ENCODE results near the gene PDE4D.

The PDE4D gene

GRCh38 chr5:59268756-59269415, 624.6 kb downstream of the PDE4D start:
- no peak for DNase-seq

- DNase-seq: no peak
Measured at GRCh38 chr5:59267033-59267432, 626.5 kb downstream of the PDE4D start.

GRCh38 chr5:59266410-59266809, 627.1 kb downstream of the PDE4D start:
- DNase-seq: no peak

- no peak for DNase-seq
Measured at GRCh38 chr5:59264639-59265245, 628.8 kb downstream of the PDE4D start.

GRCh38 chr5:59264013-59264412, 629.5 kb downstream of the PDE4D start:
- no peak for DNase-seq

GRCh38 chr5:59261969-59262368, 631.6 kb downstream of the PDE4D start:
- no peak for DNase-seq

- no peak for DNase-seq
Measured at GRCh38 chr5:59260973-59261372, 632.6 kb downstream of the PDE4D start.

- DNase-seq: no peak
Measured at GRCh38 chr5:59260200-59260599, 633.3 kb downstream of the PDE4D start.

GRCh38 chr5:59259237-59259636, 634.3 kb downstream of the PDE4D start:
- no peak for DNase-seq

- no peak for DNase-seq
Measured at GRCh38 chr5:59257488-59258400, 635.8 kb downstream of the PDE4D start.

- no peak for DNase-seq
Measured at GRCh38 chr5:59256331-59256730, 637.2 kb downstream of the PDE4D start.

- no peak for DNase-seq
Measured at GRCh38 chr5:59254055-59254687, 639.4 kb downstream of the PDE4D start.

GRCh38 chr5:59253625-59254024, 639.9 kb downstream of the PDE4D start:
- DNase-seq: no peak

GRCh38 chr5:59251627-59252026, 641.9 kb downstream of the PDE4D start:
- no peak for DNase-seq

GRCh38 chr5:59249726-59250125, 643.8 kb downstream of the PDE4D start:
- DNase-seq: no peak

- no peak for DNase-seq
Measured at GRCh38 chr5:59249160-59249559, 644.4 kb downstream of the PDE4D start.

- DNase-seq: no peak
Measured at GRCh38 chr5:59246882-59247281, 646.6 kb downstream of the PDE4D start.

- DNase-seq: no peak
Measured at GRCh38 chr5:59246145-59246869, 647.2 kb downstream of the PDE4D start.

GRCh38 chr5:59245198-59245597, 648.3 kb downstream of the PDE4D start:
- DNase-seq: no peak

GRCh38 chr5:59241552-59241951, 652.0 kb downstream of the PDE4D start:
- no peak for DNase-seq

- DNase-seq: no peak
Measured at GRCh38 chr5:59241119-59241518, 652.4 kb downstream of the PDE4D start.

- DNase-seq: no peak
Measured at GRCh38 chr5:59238126-59238902, 655.2 kb downstream of the PDE4D start.
